ENCODE data around the gene TFDP1.

- TF ChIP-seq POLR2A (IDR thresholded peaks at IDR 0.05) (no peak), CTCF (IDR thresholded peaks at IDR 0.05) (no peak)
Measured at GRCh38 chr13:113567681-113568080, 16.9 kb upstream of the TFDP1 start.
